Heart right ventricle (tissue), 16 donors: ENCODE results near the gene METTL24. TPM values are rescaled to one million over a fixed set of nuclear protein-coding genes. Genes with fewer than 3 reads are reported as not detected.

Experiments used
- ATAC-seq, 8 donors: fragments of 200-7000 bp; cut with Tn5 transposase; one replicate each; pipeline ENCODE4 v1.9.1; 2020; ENCODE audit warnings: mild to moderate bottlenecking in 8 of 8, moderate library complexity in 8 of 8, moderate number of reproducible peaks in 1 of 8
- DNase-seq, 2 donors: peaks; one replicate each; pipeline ENCODE4 v3.0.0-alpha.2; 2020
- H3K27ac ChIP-seq, 10 donors: fragments of 200-600 bp; sonication (generic) in 2 of 10; one replicate each; pipeline versions ENCODE4 v1.5.0 to v1.8.0; 2020 to 2022; ENCODE audit warnings: mild to moderate bottlenecking in 3 of 10
- H3K27me3 ChIP-seq, 7 donors: fragments of 200-600 bp; one replicate each; pipeline ENCODE4 v1.8.0; 2021 to 2022; ENCODE audit warnings: mild to moderate bottlenecking in 2 of 7
- H3K36me3 ChIP-seq, 9 donors: fragments of 200-600 bp; sonication (generic) in 1 of 9; one replicate each; pipeline versions ENCODE4 v1.5.0 to v1.8.0; 2020 to 2022; ENCODE audit warnings: mild to moderate bottlenecking in 2 of 9
- H3K4me1 ChIP-seq, 9 donors: fragments of 200-600 bp; sonication (generic) in 1 of 9; one replicate each; pipeline versions ENCODE4 v1.5.0 to v1.8.0; 2020 to 2022; ENCODE audit warnings: mild to moderate bottlenecking in 4 of 9
- H3K4me3 ChIP-seq, 10 donors: fragments of 200-600 bp; sonication (generic) in 2 of 10; one replicate each; pipeline versions ENCODE4 v1.5.0 to v1.8.0; 2020 to 2022; ENCODE audit warnings: mild to moderate bottlenecking in 7 of 10, moderate library complexity in 2 of 10
- H3K9me3 ChIP-seq, 11 donors: fragments of 200-600 bp in 10 of 11; sonication (generic) in 2 of 11; one replicate each; pipeline versions ENCODE4 v1.5.0 to v1.8.0; 2013 to 2022; ENCODE audit warnings: mild to moderate bottlenecking in 2 of 11, control low read depth in 1 of 11, moderate library complexity in 1 of 11
- WGBS, 2 donors: extraction: QIAGEN DNeasy Blood & Tissue Kit; methylation state at CpG; one replicate each; pipeline ENCODE4 v1.1.7; 2013; ENCODE audit warnings: inconsistent platforms in 1 of 2; 5-methylcytosine and 5-hydroxymethylcytosine counted together
- intact Hi-C, 10 donors: fragments of 100-400 bp; cut with DNase I; formaldehyde crosslinking; loops; one replicate each; pipeline versions ENCODE4 v1.11.1 to v1.14.2; 2022
- polyA plus RNA-seq, 2 donors: library from polyadenylated mRNA; stranded (reverse); fragments of 200-250 nt; gene quantifications; one replicate each; pipeline ENCODE4 v1.2.3, GENCODE V29; 2013
- total RNA-seq, 10 donors: library from RNA; stranded (reverse); fragmentation: NEBNext Ultra II Directional in 3 of 10; extraction: Animal tissue kit (Norgen Biotek cat#: 25700) in 3 of 10; gene quantifications; one replicate each; pipeline versions ENCODE4 v1.2.1 to v1.2.4, GENCODE V29; 2021 to 2023
- TF ChIP-seq, protein P1 (sequence below), 9 donors: fragments of 200-600 bp; sonication (generic) in 2 of 9; IDR thresholded peaks; one replicate each; pipeline versions ENCODE4 v1.5.0 to v1.8.0; 2021 to 2022; ENCODE audit warnings: antibody characterized with exemption in 9 of 9, mild to moderate bottlenecking in 5 of 9, moderate library complexity in 1 of 9
- donor health status: Arrhythmogenic right ventricular cardiomyopathy.
- donor health status: ischemic (EF 13 %, LVEDD 7.1; RV severe dilation, severe dysfunction).
- donor health status: healthy with polysubstance abuse.
- donor health status: DM: no; HTN: yes; CAD: no.
- donor health status: DM: no; HTN: no; CAD: no.
- donor health status: ischemic (EF 25% LVEDD 6.9; RV normal size, moderate dysfunction).
- donor health status: ischemic (EF 25% LVEDD 5.7; RV mildly dilated, moderate dysfunction).
- donor health status: healthy.
- donor health status: DM: yes; HTN: yes; CAD: no.
- donor health status: Ischemic cardiomyopathy.
- donor health status: ischemic (EF 35%, LVEDD 5.7; RV mildly dilated, moderate dysfunction).
- donor health status: nonischemic (EF 11% LVEDD 7.7; RV severe dilation, severe dysfunction).
- donor health status: DM: yes; HTN: yes; CAD: no.
- donor health status: PGD.
- donor health status: ischemic (EF 29% LVEDD 5.4; RV normal size, mild dysfunction).
- donor health status: nonischemic (EF 23%, LVEDD 6.1; RV moderate dilation, normal function).

The METTL24 gene
- total and polyA plus RNA-seq, 12 donors: 0.07 to 2.4 (median 1.3) TPM; not detected in 1

DNA sequence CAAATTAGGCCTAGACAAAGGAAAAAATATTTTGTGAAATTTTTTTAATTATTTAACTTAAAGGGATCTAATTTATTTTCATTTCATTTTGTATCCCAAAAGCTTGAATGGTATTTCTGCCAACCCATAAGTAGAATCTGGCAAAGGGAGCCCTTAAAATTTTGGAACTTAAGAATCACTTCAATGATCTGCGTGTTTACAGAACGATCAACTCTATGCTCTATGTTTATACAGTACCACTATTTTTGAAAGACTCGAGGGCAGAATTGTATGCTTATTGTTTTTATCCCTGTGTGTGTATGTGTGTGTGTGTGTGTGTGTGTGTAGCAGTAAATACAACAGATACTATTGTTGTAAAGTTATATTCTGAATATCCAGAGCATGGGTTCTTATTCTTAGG is 39.2 kb downstream of the METTL24 start:
- no peaks in the 10 kb centered on the region for H3K27me3 ChIP-seq
- intact Hi-C loops: no loop called here
- no peak for ATAC-seq
- H3K4me3 ChIP-seq: no peak overlapping the region
- TF ChIP-seq, protein P1, sequence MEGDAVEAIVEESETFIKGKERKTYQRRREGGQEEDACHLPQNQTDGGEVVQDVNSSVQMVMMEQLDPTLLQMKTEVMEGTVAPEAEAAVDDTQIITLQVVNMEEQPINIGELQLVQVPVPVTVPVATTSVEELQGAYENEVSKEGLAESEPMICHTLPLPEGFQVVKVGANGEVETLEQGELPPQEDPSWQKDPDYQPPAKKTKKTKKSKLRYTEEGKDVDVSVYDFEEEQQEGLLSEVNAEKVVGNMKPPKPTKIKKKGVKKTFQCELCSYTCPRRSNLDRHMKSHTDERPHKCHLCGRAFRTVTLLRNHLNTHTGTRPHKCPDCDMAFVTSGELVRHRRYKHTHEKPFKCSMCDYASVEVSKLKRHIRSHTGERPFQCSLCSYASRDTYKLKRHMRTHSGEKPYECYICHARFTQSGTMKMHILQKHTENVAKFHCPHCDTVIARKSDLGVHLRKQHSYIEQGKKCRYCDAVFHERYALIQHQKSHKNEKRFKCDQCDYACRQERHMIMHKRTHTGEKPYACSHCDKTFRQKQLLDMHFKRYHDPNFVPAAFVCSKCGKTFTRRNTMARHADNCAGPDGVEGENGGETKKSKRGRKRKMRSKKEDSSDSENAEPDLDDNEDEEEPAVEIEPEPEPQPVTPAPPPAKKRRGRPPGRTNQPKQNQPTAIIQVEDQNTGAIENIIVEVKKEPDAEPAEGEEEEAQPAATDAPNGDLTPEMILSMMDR (IDR thresholded peaks at IDR 0.05): no peak
- 52 to 67% methylated on average over 3 of the region's 3 CpGs for WGBS, 2 donors
- no peak overlapping the region for H3K27ac ChIP-seq
- H3K9me3 ChIP-seq: no peaks in the 10 kb centered on the region
- no peaks in the 10 kb centered on the region for H3K36me3 ChIP-seq
- DNase-seq: no peak
- H3K4me1 ChIP-seq: peaks cover 0 to under 1% (median 0%) of the 10 kb centered on the region in 9 donors

DNA sequence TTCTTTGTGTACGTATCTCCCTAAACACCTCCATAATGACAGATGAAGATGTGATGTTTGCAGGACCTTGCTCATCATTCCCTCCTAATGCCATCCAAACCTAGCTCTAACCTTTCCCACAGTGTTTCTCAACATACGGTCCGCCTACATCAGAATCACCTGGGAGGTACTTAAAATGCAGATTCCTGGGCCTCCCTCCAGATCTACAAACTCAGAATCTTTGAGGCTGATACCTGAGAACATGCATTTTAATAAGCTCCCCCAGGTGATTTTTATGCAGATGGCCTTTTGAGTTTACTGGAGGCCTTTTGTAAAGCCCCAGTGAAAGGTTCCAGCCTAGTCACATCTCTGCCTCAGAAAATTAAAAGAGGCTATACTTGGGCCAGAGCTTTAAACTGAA is 40.5 kb downstream of the METTL24 start:
- Histone ChIP-seq H3K9me3 (no peaks in the 10 kb centered on the region), H3K4me3 (no peak overlapping the region), H3K27ac (no peak overlapping the region), H3K36me3 (no peaks in the 10 kb centered on the region), H3K27me3 (no peaks in the 10 kb centered on the region), H3K4me1 (no peaks in the 10 kb centered on the region)
- TF ChIP-seq, protein P1 (IDR thresholded peaks at IDR 0.05): no peak
- ATAC-seq: no peak
- intact Hi-C loops: no loop called here
- no peak for DNase-seq
- WGBS, 2 donors: 93% methylated on average over 3 of the region's 3 CpGs

DNA sequence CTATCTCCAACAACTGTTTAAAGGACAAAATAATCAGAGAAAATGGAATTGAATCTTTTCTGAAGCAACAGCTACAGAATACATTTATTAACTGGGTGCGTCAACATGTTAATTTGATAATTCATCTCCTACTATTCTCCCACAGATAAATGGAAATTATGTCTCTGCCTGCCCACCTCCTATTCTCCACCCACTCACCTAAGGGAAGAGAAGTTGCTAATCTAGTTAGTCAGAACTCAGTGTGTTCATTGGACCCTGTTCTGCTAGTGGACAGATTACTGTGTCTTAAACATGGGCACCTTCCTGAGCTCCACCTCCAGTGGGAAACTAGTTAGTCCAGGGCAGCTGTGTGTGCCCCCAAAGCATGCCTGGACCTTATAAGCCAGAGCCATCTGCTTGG is 41.0 kb downstream of the METTL24 start:
- TF ChIP-seq, protein P1 (IDR thresholded peaks at IDR 0.05): no peak
- no peaks in the 10 kb centered on the region for H3K9me3 ChIP-seq
- H3K27ac ChIP-seq: no peak overlapping the region
- H3K27me3 ChIP-seq: no peaks in the 10 kb centered on the region
- ATAC-seq (no peak), DNase-seq (no peak)
- intact Hi-C loops: no loop called here
- WGBS, 2 donors: 98 to 100% methylated on average over 1 of the region's 1 CpG
- no peaks in the 10 kb centered on the region for H3K36me3 ChIP-seq
- H3K4me3 ChIP-seq: no peak overlapping the region
- no peaks in the 10 kb centered on the region for H3K4me1 ChIP-seq

DNA sequence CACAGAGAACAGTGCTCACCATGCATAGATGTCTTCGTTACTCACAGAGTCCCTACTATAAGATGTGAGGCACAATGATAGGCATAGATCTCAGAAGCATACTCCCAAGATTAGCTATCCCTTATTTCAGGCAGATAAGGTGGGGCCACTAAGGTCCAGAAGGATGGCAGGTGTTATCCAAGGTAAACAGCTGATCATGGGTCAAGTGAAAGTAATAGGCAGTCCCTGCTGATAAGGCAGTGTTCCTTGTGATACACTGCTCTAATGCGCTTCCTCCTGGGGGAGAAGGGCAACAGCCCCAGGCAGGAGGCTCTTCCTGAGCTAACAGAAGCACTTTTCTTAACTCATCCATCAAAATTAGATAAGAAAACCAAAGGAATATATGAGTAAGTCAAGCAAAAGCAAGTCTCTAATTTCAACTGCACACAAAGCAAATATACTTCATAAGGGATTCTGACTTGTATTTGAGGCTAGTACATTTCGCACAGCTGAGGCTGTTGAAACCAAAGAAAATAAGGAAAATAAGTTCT is 42.2 kb downstream of the METTL24 start:
- Histone ChIP-seq H3K4me3 (no peak overlapping the region), H3K27ac (no peak overlapping the region), H3K4me1 (no peaks in the 10 kb centered on the region), H3K36me3 (no peaks in the 10 kb centered on the region), H3K9me3 (no peaks in the 10 kb centered on the region), H3K27me3 (no peaks in the 10 kb centered on the region)
- WGBS, 2 donors: 61 to 77% methylated on average over 3 of the region's 3 CpGs
- DNase-seq (no peak), ATAC-seq (no peak)
- TF ChIP-seq, protein P1 (IDR thresholded peaks at IDR 0.05): no peak
- intact Hi-C loops: no loop called here
